Endothelial cell of umbilical vein (primary cell): ENCODE results near the gene CSNK1A1.

ENCODE experiments used
- CTCF ChIP-seq, 2 donors: IDR thresholded peaks; 1 replicate in 1 of 2; 2 replicates in 1 of 2; pipeline ENCODE4 v1.5.1; 2011; ENCODE audit warnings: low read length in 2 of 2, mild to moderate bottlenecking in 2 of 2, moderate library complexity in 2 of 2, control low read depth in 1 of 2, inconsistent platforms in 1 of 2, low read depth in 1 of 2; ENCODE audit not compliant: insufficient read depth in 1 of 2; ENCODE audit errors: extremely low read depth in 1 of 2
- JUN ChIP-seq: IDR thresholded peaks from 2 replicates; pipeline ENCODE4 v1.6.1; 2011; ENCODE audit warnings: borderline replicate concordance, low read depth; ENCODE audit not compliant: insufficient read length, insufficient read depth
- MAX ChIP-seq: IDR thresholded peaks from 2 replicates; pipeline ENCODE4 v1.6.1; 2011; ENCODE audit not compliant: insufficient read depth, insufficient read length
- POLR2A ChIP-seq: IDR thresholded peaks from 2 replicates; pipeline ENCODE4 v1.6.1; 2012; ENCODE audit warnings: low read depth, mild to moderate bottlenecking, control low read depth, low read length
- POLR2AphosphoS5 ChIP-seq: IDR thresholded peaks from 2 replicates; pipeline ENCODE4 v1.6.1; 2012; ENCODE audit warnings: low read depth, mild to moderate bottlenecking, control low read depth, low read length, moderate library complexity; ENCODE audit not compliant: insufficient read depth

GRCh38 chr5:149532413-149532812 is 18.8 kb downstream of the CSNK1A1 start:
- no peak for TF ChIP-seq CTCF (IDR thresholded peaks at IDR 0.05; ENCODE audit: extremely low read depth in 1 of 2, insufficient read depth in 1 of 2, low read depth in 1 of 2, low read length in 2 of 2)
- TF ChIP-seq POLR2AphosphoS5: no peak
- TF ChIP-seq JUN: no peak
- TF ChIP-seq POLR2A: no peak
- no peak for TF ChIP-seq MAX
